Measurements from ENCODE around the gene C1QL3. TPM values are rescaled to one million over a fixed set of nuclear protein-coding genes. Genes with fewer than 3 reads are reported as not detected.

C1QL3 gene
- not detected in 2 replicates for total RNA-seq (ENCODE audit: low replicate concordance)

GRCh38 chr10:16521311-16522016 lies at the start of gene C1QL3:
Gene C1QL3, minus strand, starts transcription at chr10:16521879. Its CDS starts 814 bp downstream, at chr10:16521065.

Other genes with a start within 250 kb of the C1QL3 start
- gene PTER, start 84.9 kb downstream of the C1QL3 start, total RNA-seq (ENCODE audit: low replicate concordance): 6.9 and 12.1 TPM in 2 replicates